K562 (cell line): ENCODE results near the gene WDR47. TPM values are rescaled to one million over a fixed set of nuclear protein-coding genes. Genes with fewer than 3 reads are reported as not detected.

Experiments
- CHD4 ChIP-seq: fragments of 200-600 bp; sonication (generic); IDR thresholded peaks from 3 replicates; pipeline ENCODE4 v1.6.1; 2012; ENCODE audit warnings: low read depth, mild to moderate bottlenecking, mixed read lengths, low read length, inconsistent platforms; ENCODE audit not compliant: insufficient read depth, insufficient replicate concordance, poor library complexity, severe bottlenecking
- CREB3 ChIP-seq: fragments of 450-650 bp; conservative IDR thresholded peaks from 2 replicates; pipeline ENCODE4 v1.6.1; 2016; ENCODE audit warnings: missing genetic modification characterization, low read depth, mild to moderate bottlenecking, missing compliant biosample characterization, moderate library complexity
- CXXC5 ChIP-seq: fragments of 250-450 bp; sonication (Bioruptor Pico); IDR thresholded peaks from 2 replicates; pipeline ENCODE4 v1.8.0; 2022; ENCODE audit warnings: inconsistent platforms, mild to moderate bottlenecking, moderate library complexity
- ETV6 ChIP-seq, 3 experiments: fragments of 150-350 bp in 1 of 3; sonication (generic) in 1 of 3; formaldehyde crosslinking in 1 of 3; IDR thresholded peaks; 2 replicates each; pipeline versions ENCODE4 v1.6.1 to v1.8.0; 2014 to 2022; ENCODE audit warnings: borderline replicate concordance in 2 of 3, low read depth in 2 of 3, antibody characterized with exemption in 1 of 3, low read length in 1 of 3, mild to moderate bottlenecking in 1 of 3, missing genetic modification reagents in 1 of 3
- GABPB1 ChIP-seq: sonication (generic); formaldehyde crosslinking; IDR thresholded peaks from 2 replicates; pipeline ENCODE4 v1.8.0; 2022; ENCODE audit warnings: mild to moderate bottlenecking, missing genetic modification reagents
- HDAC8 ChIP-seq: fragments of 450-650 bp; IDR thresholded peaks from 2 replicates; pipeline ENCODE4 v1.6.1; 2016; ENCODE audit warnings: mild to moderate bottlenecking, missing genetic modification characterization, moderate library complexity, missing compliant biosample characterization
- HNRNPL ChIP-seq: fragments of 200-400 bp; formaldehyde crosslinking; IDR thresholded peaks from 2 replicates; pipeline ENCODE4 v1.6.1; 2017; ENCODE audit warnings: low read depth, mild to moderate bottlenecking, low read length
- ILF3 ChIP-seq: fragments of 450-650 bp; IDR thresholded peaks from 2 replicates; pipeline ENCODE4 v1.6.1; 2018; ENCODE audit warnings: antibody characterized with exemption, mild to moderate bottlenecking, moderate library complexity, borderline replicate concordance
- JUNB ChIP-seq: fragments of 450-650 bp; formaldehyde crosslinking; conservative IDR thresholded peaks from 2 replicates; pipeline ENCODE4 v1.4.0; 2020; ENCODE audit warnings: mild to moderate bottlenecking
- KDM1A ChIP-seq, 2 experiments: fragments of 450-650 bp; IDR thresholded peaks; 2 replicates each; pipeline ENCODE4 v1.6.1; 2016; ENCODE audit warnings: mild to moderate bottlenecking in 2 of 2
- MIER1 ChIP-seq: fragments of 450-650 bp; IDR thresholded peaks from 2 replicates; pipeline ENCODE4 v1.6.1; 2016; ENCODE audit warnings: antibody characterized with exemption, mild to moderate bottlenecking, low read depth
- NCOA1 ChIP-seq: fragments of 450-650 bp; IDR thresholded peaks from 2 replicates; pipeline ENCODE4 v1.6.1; 2016; ENCODE audit warnings: low read depth
- NFATC3 ChIP-seq: fragments of 450-650 bp; IDR thresholded peaks from 2 replicates; pipeline ENCODE4 v1.6.1; 2017; ENCODE audit warnings: mild to moderate bottlenecking
- RFX7 ChIP-seq: fragments of 250-450 bp; sonication (Bioruptor Pico); IDR thresholded peaks from 2 replicates; pipeline ENCODE4 v1.5.1; 2021; ENCODE audit warnings: mild to moderate bottlenecking
- RHOXF2B ChIP-seq: fragments of 250-450 bp; sonication (Bioruptor Pico); conservative IDR thresholded peaks from 2 replicates; pipeline ENCODE4 v1.5.1; 2021
- SAFB2 ChIP-seq: fragments of 200-400 bp; formaldehyde crosslinking; IDR thresholded peaks from 2 replicates; pipeline ENCODE4 v1.6.1; 2018; ENCODE audit warnings: borderline replicate concordance, low read length, low read depth, moderate library complexity; ENCODE audit not compliant: severe bottlenecking
- SAP30 ChIP-seq: fragments of 200-600 bp; sonication (generic); IDR thresholded peaks from 2 replicates; pipeline ENCODE4 v1.6.1; 2012; ENCODE audit warnings: borderline replicate concordance, low read depth, mild to moderate bottlenecking, moderate library complexity, low read length, control low read depth, inconsistent platforms; ENCODE audit not compliant: insufficient read depth, poor library complexity, severe bottlenecking
- SNRNP70 ChIP-seq: fragments of 200-400 bp; formaldehyde crosslinking; optimal IDR thresholded peaks from 2 replicates; pipeline ENCODE3; 2017; ENCODE audit warnings: low read depth, low read length
- STAG1 ChIP-seq: sonication (generic); formaldehyde crosslinking; IDR thresholded peaks from 2 replicates; pipeline ENCODE4 v1.5.0; 2020; ENCODE audit warnings: missing genetic modification reagents, borderline replicate concordance
- TCF7L2 ChIP-seq: fragments of 150-350 bp; IDR thresholded peaks from 2 replicates; pipeline ENCODE4 v1.6.1; 2016; ENCODE audit warnings: low read depth, mild to moderate bottlenecking, low read length, moderate library complexity
- TRIM24 ChIP-seq, 2 experiments: fragments of 450-650 bp; IDR thresholded peaks; 2 replicates each; pipeline ENCODE4 v1.6.1; 2016
- XRCC3 ChIP-seq: fragments of 450-650 bp; IDR thresholded peaks from 2 replicates; pipeline ENCODE4 v1.6.1; 2017; ENCODE audit warnings: mild to moderate bottlenecking, moderate library complexity
- ZBTB7A ChIP-seq: IDR thresholded peaks from 2 replicates; pipeline ENCODE4 v1.6.1; 2011; ENCODE audit warnings: low read depth, mild to moderate bottlenecking, low read length, moderate library complexity, borderline replicate concordance; ENCODE audit not compliant: control insufficient read depth
- ZC3H4 ChIP-seq: sonication (generic); formaldehyde crosslinking; IDR thresholded peaks from 2 replicates; pipeline ENCODE4 v1.9.0; 2021; ENCODE audit warnings: missing genetic modification reagents, borderline replicate concordance
- ZKSCAN8 ChIP-seq: fragments of 200-800 bp; sonication (Bioruptor generic); IDR thresholded peaks from 2 replicates; pipeline ENCODE4 v1.6.1; 2016; ENCODE audit warnings: missing genetic modification characterization, missing compliant biosample characterization
- ZNF408 ChIP-seq: fragments of 250-450 bp; sonication (Bioruptor Pico); IDR thresholded peaks from 2 replicates; pipeline ENCODE4 v1.4.0; 2020; ENCODE audit warnings: low read depth, mild to moderate bottlenecking, moderate library complexity
- ZNF644 ChIP-seq: fragments of 200-800 bp; sonication (Bioruptor generic); IDR thresholded peaks from 2 replicates; pipeline ENCODE4 v1.6.1; 2016; ENCODE audit warnings: low read depth, missing genetic modification characterization, missing compliant biosample characterization
- ZNF717 ChIP-seq: fragments of 250-450 bp; sonication (Bioruptor Pico); IDR thresholded peaks from 2 replicates; pipeline ENCODE4 v1.5.0; 2021
- ZNF79 ChIP-seq: fragments of 250-450 bp; sonication (Bioruptor Pico); IDR thresholded peaks from 2 replicates; pipeline ENCODE4 v1.4.0; 2020; ENCODE audit warnings: low read depth, mild to moderate bottlenecking, moderate library complexity
- polyA plus RNA-seq, 8 experiments: library from polyadenylated mRNA; depleted of rRNA in 4 of 8; stranded (reverse) in 5 of 8; unstranded in 3 of 8; fragments of >200 nt; fragmentation: Nextera tagmentation in 2 of 8; fragmentation: Illumina TruSeq in 1 of 8; extraction: Ambion mirVana in 2 of 8; extraction: Trizol in 1 of 8; gene quantifications; 2 replicates each; pipeline versions ENCODE4 v1.2.1 to v1.2.3, GENCODE V29; 2011 to 2014; ENCODE audit warnings: inconsistent platforms in 1 of 8, missing spikeins in 1 of 8
- total RNA-seq, 7 experiments: library from RNA; depleted of rRNA in 6 of 7; stranded (reverse); fragments of >200 nt in 6 of 7; fragmentation: Illumina TruSeq in 2 of 7; extraction: Trizol in 2 of 7; gene quantifications; 2 replicates each; pipeline versions ENCODE4 v1.2.1 to v1.2.3, GENCODE V29; 2011 to 2021; ENCODE audit warnings: low replicate concordance in 1 of 7

WDR47 gene
- total and polyA plus RNA-seq, 9 of the 15 experiments (the other 6 are each of a cell fraction or from before 2014, with no cell fraction given) = 1.3 to 10.1 (median 4.9) TPM

- TF ChIP-seq ZBTB7A (peak; percentile 72; the same call in 1 of the 2 replicates), GABPB1 (peak; percentile 96), SNRNP70 (no peak), CREB3 (tag) (0 out of 2 replicates have a peak, but pooled peaks have one; percentile 33), ZC3H4 (CRISPR knock-in tag) (no peak), TCF7L2 (no peak), ZKSCAN8 (CRISPR knock-in tag) (no peak), SAP30 (peak; percentile 99), ZNF717 (CRISPR knock-in tag) (no peak), CHD4 (no peak), XRCC3 (no peak), RHOXF2B (no peak), HNRNPL (no peak), RFX7 (CRISPR knock-in tag) (no peak), ZNF408 (CRISPR knock-in tag) (no peak), MIER1 (no peak), ILF3 (no peak), NCOA1 (0 out of 2 replicates have a peak, but pooled peaks have one; percentile 48), ZNF79 (CRISPR knock-in tag) (no peak), NFATC3 (peak; percentile 75; the same call in 1 of the 2 replicates), SAFB2 (no peak), ETV6 (IDR thresholded peaks at IDR 0.05; ENCODE audit: borderline replicate concordance in 1 of 2, low read depth in 2 of 2, low read length in 1 of 2) (no peak), ETV6 (CRISPR knock-in tag; IDR thresholded peaks at IDR 0.05; ENCODE audit: borderline replicate concordance) (no peak), JUNB (CRISPR knock-in tag) (no peak), CXXC5 (CRISPR knock-in tag) (peak; percentile 90), STAG1 (CRISPR knock-in tag) (no peak), TRIM24 (IDR thresholded peaks at IDR 0.05) (peak in 1 of 2 experiments; percentile 64; a peak in 1 of 4 replicates), KDM1A (IDR thresholded peaks at IDR 0.05) (peak in 1 of 2 experiments; percentile 53; a peak in 1 of 4 replicates), HDAC8 (tag) (no peak), ZNF644 (no peak)
These were observed 33.9 kb upstream of the WDR47 start, which contains the start of gene TAF13 (continued) for GRCh38 chr1:109075531-109076490.
